ENCODE measurements around the gene SIGLEC14.

GRCh38 chr19:51691584-51692428 is 45.2 kb upstream of the SIGLEC14 start:
- TF ChIP-seq CTCF (IDR thresholded peaks at IDR 0.05) = no peak
- no peak for TF ChIP-seq POLR2A (IDR thresholded peaks at IDR 0.05)

All from body of pancreas (tissue), 4 donors.